ENCODE results near the gene TAS2R50.

- TF ChIP-seq, protein P1, sequence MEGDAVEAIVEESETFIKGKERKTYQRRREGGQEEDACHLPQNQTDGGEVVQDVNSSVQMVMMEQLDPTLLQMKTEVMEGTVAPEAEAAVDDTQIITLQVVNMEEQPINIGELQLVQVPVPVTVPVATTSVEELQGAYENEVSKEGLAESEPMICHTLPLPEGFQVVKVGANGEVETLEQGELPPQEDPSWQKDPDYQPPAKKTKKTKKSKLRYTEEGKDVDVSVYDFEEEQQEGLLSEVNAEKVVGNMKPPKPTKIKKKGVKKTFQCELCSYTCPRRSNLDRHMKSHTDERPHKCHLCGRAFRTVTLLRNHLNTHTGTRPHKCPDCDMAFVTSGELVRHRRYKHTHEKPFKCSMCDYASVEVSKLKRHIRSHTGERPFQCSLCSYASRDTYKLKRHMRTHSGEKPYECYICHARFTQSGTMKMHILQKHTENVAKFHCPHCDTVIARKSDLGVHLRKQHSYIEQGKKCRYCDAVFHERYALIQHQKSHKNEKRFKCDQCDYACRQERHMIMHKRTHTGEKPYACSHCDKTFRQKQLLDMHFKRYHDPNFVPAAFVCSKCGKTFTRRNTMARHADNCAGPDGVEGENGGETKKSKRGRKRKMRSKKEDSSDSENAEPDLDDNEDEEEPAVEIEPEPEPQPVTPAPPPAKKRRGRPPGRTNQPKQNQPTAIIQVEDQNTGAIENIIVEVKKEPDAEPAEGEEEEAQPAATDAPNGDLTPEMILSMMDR (IDR thresholded peaks at IDR 0.05), result no peak
- TF ChIP-seq POLR2A (IDR thresholded peaks at IDR 0.05), result no peak
Observed at GRCh38 chr12:10967409-10967808, 19.3 kb downstream of the TAS2R50 start.
